Amniotic stem cell (primary cell): ENCODE results near the gene NMD3.

Source experiments
- DNase-seq: peaks from one replicate; lab custom pipeline; 2025; lab: John Stamatoyannopoulos, UW

NMD3 gene

DNA sequence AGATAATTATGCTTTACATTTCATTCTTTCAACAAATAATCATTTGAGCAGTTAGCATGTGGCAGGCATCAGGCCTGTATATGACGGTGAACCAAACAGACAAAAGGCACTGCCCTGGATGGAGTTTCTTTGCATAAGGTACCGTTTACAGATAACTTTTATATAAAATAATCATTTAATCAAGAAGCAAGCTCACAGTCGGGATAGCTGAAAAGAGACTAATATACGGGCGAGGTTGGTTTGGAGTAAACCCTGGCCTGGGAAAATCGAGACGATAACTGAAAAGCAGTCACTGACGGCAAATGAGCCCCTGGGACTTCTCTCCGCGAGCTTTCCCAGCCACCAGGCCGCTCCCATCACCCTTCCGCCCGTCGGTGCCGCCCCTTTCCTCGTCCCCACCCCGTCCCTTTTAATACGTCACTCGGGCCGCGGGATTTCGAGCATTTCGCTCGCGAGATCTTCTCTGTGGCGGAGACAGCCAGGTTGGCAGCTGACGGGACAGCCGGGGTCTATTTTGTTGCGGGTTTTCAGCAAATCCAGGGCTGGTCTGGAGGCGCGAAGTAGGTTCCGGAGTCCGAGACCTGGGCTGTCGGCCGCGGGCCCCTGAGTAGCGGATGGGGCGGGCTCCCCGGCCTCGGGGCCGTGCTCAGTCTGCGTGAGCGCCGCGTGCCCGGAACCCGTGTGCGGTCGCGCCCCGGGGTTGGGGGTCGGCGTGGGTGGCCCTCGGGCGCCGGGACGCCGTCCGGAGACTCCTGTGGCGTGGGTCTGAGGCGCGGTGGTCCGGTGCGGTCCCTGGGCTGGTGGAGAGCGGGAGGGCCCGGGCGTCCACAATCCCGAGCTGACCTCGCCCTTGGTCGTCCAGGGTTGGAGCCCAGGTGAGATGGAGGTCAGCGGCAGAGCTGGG is at the start of gene NMD3:
TSS of gene NMD3 (plus strand) at position 462 of the 904 bp plus-strand sequence. CDS start 703 bp downstream, outside the sequence.
- DNase-seq: peak; percentile 85

DNA sequence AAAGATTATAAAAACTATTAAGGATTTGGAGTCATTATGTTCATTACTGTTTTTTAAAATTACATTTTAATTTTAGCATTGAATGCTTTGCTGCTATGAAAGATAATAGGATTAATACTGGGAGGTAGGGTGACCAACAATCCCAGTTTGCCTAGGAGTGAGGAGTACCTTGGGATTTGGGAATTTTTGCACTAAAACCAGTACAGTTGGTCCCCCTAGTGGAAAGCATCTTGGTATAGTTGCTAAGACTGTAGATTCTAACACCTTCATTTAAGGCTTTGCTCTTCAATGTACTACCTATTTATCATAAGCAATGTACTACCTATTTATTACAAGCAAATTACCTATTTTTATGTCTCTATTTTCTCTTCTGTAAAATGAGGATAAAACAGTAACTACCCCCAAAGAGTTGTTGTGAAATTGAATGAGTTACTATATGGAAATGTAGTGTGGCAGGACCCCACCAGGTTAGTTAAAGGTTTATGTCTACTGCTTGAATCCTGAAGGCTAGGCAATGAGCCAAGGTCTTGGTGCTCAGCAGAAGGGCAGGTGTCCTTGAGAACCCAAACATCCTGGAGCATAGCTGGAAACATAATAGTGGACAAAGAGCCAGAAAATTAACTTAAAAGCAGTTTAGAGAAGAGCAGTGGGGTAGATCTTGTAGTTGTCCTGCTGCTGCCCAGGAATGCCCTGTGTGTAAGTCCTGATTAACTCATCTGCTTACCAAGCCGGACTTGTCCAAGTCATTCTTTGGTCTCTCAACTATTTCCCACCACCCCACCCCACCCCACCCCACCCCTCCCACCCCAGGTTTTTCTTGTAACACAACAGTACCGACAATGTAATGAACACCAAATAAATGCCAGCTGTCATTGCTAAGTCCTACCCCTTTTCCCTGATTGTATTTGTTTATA is 49.2 kb upstream of the NMD3 start:
- DNase-seq: no peak

DNA sequence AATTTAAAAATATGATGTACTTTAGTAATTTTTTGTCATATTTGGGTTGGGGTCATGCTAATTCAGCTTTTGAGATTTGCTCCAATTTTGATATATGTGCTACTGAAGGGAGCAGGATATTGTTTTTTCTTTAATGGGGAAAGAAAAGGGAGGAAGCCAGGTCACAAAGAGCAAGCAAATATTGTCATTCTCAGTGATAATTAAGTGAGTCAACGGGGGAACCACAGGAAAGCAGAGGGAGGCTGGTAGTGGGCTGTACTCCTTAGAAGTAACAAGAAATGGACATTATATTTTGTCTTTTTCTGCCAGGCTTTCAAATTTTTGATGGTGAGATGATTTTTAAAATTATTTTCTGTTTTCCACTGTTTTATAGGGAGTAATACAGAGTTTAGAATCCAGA is 45.6 kb upstream of the NMD3 start:
- no peak for DNase-seq

DNA sequence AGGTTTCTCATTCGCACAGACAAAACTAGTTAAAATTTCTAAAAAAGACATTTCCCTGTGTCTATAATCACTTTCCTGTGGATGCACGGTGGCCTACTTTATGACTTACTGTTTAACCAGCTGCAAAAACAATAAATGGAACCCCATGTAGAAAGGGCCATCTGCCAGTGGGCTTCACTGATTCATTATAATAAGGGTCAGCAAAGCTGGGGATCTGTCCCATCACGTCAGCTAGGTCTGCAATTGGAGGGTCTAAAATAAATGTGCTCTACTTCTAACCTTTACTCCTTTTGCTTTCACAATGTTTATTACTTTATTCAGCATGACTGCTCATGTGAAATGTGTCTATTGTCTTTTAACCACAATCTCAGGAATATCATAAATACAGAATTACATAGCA is 43.1 kb upstream of the NMD3 start:
- DNase-seq: no peak

DNA sequence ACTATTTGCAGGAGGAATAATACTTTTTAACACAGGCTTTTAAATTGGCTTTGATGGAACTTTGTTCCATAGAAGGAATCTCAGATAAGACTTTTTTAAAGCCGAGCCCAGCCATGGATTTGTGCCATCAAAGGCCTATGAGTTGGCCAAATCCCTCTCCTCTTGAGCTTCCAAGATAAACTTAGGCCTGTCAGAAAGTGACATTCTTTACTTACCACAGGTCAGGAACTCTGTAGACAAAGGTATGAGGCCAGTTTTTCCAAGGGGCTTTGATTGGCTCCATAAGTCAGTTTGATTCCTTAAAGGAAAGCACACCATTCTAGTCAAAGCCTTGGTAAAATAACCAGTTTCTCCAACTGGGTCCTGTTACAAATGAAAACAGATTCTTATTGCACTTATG is 39.7 kb upstream of the NMD3 start:
- DNase-seq: peak; percentile 9

DNA sequence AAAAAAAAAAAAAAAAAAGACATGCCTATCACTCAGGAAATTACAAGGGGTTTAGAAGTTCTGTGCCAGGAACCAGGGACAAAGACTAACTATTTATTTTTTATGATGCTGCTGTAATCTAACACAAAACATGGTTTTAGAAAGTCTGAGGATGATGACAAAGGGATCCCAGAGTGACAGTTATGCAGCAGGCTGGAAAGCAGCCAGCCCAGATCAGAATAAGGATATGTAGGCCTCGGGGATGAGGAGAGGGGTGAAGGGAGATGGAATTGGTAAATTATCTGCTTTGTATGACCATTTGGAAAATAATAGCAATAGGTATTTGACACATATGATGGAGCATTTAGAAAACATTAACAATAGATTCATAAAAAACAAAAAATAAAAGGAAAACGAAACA is 34.1 kb upstream of the NMD3 start:
- no peak for DNase-seq

DNA sequence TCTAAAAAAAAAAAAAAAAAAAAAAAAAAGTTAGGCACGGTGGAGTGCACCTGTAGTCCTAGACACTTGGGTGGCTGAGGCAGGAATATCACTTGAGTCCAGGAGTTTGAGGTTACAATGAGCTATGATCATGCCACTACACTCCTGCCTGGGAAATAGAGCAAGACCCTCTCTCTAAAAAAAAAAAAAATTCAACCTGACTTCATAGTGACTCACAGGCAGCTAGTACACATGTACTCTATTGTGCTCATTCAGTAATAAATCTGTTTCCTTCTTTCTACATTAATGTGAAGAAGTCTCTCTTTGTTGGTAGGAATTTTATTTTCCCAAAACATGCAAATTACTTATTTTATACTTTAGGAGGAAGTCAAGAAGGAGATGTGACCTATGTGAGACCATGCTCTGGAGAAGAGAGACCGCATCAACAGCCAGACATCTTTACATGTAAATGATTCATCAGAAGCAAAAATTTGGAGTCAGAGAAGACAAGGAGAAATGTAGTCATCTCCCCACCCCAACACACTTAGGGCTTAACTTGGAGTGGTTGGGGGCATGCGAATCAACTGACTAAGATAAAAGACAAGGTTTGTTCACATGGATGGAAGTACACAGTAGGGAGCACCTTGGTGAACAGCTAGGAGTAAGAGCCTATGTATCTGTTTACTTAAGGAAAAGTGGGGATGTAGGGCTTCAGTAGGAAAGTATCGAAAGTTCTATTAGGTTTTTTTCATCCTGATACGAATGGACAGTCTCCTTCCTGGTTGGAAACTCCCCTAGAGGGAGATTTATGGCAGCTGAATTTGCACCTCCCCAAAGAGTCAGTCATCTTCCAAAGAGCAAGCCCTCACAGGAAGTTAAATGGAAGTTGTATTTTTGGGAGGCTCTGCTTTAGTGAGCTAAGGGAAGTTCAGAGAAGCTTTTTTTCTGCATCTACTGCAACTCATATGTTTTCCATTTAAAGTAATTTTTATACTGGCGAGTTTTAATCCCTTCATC is 23.0 kb upstream of the NMD3 start:
- no peak for DNase-seq

DNA sequence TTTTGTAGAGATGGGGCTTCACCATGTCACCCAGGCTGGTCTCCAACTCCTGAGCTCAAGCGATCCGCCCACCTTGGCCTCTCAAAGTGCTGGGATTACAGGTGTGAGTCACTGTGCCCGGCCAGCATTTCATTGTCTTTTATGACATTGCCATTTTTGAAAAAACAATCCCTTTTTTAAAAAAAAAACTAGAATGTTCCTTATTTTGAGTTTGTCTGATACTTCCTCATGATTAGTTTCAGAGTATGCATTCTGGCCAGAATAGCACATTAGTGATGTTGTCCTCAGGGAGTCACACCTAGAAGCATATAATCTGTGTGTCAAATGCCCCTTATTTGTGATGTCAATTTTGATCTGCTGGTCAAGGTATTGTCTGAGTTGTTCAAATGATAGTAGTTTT is 21.2 kb upstream of the NMD3 start:
- no peak for DNase-seq

DNA sequence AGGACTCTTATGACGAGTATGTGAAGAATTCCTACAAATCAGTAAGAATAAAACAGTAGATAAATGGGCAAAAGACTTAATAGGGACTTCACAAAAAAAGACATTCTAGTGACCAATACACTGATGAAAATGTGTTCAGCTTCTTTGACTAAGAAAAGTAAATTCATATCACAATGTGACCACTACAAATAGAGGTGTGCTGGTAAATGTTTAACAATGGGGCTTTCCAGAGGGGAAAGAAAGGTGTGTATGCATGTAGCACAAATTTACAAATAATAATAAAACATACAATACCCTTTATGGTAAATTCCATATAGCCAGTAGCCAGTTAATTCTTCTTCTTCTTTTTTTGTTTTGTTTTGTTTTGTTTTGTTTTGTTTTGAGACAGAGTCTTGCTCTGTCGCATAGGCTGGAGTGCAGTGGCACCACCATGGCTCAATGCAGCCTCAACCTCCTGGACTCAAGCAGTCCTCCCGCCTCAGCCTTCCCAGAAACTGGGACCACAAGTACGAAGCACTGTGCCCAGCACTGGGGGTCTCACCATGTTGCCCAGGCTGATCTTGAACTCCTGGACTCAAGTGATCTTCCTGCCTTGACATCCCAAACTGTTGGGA is 17.5 kb upstream of the NMD3 start:
- DNase-seq: no peak

DNA sequence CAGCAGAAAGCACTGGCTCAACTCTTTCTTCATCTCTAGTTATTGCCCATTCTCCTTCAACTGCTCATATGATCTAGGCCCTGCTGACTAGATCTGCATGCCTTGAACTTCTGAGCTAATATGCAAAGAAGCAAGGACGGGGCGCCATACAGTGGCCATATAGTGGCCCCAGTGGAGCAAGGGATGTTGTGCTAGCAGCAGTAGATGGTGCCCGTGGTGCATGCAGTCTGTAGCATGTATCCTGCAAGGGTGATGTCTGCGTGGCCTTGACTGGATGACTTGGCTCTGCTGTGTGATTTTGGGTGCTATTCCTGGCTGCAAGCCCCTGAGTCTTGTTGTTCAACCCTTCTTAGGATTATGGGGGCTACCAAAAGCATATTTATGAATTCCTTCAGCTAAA is 12.2 kb upstream of the NMD3 start:
- no peak for DNase-seq

DNA sequence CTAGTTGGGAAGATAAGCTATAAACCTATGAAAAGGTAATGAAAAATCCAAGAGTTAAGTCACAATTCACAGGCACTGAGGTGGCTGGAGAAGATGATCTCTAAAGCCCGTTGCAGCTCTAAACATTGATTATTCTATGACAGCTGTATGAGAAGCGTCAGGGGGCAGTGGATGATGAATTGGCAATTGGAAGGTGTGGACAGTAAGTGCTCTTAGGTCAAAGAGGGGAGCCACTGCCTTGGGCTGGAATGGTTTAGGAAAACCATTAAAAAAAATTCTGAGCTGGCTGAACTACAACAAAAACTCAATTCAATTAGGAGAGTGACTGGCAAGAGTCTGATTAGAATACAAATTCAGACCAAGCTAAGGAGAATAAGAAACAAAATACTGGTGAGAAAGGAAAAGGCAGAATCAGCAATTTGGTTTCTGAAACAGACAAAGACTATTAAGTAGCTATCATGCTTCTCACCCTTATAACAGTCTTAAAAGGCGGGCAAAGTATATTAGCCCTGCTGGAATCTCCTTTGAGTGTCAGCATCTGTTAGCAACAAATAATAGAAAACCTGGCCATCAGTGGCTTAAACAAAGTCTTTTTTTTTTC is 8.8 kb upstream of the NMD3 start:
- DNase-seq: no peak

DNA sequence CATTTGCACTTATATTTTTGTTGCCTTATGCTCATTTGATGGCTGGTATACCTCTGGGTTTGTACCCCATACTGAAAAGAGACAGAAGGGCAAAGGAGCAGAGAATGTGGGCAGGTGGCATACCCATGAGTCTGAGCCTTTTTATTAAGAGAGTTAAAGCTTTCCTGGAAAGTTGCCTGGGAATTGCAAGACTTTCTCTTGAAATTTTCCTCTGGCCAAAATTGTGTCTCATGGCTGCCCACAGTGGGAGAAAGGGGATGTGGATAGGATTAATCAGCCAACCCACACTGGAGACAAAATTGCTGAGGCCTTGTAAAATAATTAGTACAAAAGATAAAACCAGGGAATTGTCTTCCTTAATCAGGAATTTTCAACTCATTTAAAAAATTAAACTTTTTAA is 8.2 kb upstream of the NMD3 start:
- no peak for DNase-seq

DNA sequence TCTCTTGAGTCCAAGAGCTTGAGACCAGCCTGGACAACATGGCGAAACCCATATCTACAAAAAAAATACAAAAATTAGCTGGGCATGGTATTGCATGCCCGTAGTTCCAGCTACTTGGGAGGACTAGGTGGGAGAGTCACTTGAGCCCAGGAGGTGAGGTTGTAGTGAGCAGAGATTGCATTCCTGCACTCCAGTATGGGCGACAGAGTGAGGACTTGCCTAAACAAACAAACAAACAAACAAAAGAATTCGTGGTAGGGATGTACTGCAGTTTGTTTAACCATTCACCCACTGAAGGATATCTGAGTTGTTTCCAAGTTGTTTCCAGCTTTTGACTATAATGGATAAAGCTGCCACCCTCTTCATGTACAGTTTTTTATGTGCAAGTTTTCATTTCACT is 7.5 kb upstream of the NMD3 start:
- no peak for DNase-seq

DNA sequence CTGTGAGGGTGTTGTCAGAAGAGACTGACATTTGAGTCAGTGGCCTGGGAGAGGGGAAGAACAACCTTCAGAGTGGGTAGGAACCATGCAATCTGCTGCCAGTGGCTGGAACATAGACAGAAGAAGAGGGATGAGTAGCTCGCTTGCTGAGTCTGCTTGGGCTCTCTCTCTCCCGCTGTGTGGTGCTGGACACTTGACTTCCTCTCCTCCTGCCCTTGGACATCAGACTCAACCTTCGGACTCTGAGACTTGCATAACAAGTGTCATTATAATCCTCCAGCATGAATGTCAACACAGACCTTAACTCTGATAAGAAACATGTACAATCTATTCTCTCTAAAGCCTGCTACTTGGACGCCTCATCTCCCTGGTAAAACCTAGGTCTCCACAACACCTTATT is 5.9 kb upstream of the NMD3 start:
- no peak for DNase-seq

DNA sequence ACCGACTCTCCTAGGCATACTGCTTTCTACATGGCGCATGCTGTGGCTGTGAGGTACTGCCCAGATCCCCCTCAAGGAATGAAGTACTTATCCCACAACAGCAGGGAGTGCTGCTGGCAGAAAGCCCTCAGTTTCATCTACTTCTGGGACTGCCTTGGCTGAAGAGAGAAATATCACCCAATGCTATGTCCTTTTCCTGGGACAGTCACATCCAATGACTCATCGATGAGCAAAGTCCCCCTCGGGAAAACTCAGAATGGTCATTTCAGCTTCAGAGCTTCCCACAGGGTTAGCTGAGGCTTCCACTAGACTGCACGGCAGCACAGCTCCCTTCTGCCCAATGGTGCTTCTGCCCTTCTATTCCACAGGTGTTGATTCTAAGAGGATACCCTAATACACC is 3.6 kb upstream of the NMD3 start:
- no peak for DNase-seq

DNA sequence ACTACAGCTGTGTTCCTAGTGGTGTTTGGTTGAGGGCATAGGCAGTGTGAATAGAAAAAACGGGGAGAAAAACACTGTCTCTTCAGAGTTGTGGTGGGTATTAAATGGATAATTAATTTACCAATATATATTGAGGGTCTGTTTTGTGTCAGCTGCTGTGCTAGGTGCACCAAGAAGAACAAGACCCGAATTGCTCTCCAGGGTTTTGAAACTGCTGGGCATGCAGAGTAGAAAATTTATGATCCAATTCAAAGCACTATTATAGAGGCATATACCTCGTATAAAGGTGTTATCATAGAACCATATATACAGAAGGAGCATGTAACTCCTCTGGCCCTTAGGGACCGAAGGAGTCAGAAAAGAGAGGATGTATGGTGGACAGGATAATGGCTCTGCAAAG is 1.6 kb upstream of the NMD3 start:
- no peak for DNase-seq

DNA sequence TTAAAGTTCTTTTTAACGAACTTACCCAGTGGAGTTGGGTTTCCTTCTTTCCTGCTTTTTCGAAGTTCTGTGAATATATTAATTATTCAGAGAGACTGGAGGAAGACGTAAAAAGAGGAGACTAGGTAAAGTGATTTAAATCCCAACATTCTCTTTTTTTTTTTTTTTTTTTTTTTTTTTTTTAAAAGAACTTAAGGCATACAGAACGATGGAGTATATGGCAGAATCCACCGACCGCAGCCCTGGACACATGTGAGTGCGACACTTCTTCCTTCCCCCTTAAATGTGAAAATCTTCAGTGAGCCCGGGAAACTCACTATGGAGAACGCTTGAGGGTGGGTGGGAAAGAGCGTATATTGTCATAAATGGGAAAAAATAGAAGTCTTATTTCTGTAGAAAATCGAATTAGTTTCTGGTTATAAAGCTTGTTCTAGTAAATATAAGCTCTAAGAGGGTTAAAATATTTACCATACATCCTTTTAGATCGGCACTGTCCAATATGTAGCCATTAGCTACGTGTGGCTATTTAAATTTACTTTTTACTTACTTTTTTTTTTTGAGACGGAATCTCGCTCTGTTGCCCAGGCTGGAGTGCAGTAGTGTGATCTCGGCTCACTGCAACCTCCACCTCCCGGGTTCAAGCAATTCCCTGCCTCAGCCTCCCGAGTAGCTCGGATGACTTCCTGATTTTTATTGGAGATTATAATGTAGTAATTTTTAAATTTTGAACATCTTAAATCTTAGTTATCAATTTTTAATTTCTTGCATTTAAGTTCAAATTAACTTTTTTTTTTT is 892 bp downstream of the NMD3 start:
- DNase-seq: no peak

DNA sequence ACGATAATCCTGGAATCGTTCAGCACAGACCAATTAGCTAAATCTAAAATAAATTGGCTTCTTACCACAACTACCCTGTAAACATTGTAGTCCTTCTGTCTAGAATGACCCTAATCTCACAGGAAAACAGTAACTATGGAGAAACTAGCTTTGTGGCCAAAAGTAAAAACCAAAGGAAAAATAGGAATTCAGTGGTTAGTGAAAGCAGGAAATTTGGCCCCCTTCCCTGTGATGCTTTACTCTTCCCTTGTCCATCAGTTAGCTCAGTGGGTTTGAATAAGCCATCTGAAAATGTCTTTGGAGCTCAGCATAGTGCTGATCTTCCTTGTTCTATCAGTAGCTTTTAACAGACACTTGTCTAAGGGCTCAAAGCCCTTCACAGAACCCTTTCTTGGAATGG is 1.6 kb downstream of the NMD3 start:
- no peak for DNase-seq

DNA sequence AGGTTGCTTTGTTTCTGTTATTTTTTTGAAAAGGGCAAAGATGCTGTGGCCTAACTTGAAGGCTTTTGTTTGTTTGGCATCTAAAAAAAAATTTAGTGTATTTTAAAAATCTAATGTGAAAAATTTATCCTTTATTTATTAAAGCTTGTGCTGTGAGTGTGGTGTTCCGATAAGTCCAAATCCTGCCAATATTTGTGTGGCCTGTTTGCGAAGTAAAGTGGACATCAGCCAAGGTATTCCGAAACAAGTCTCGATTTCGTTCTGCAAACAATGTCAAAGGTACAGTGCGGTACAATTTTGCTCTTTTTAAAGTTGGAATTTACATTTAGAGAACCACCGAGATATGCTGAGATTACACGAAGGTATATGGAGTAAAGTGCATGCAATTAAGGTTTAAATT is 3.7 kb downstream of the NMD3 start:
- DNase-seq: no peak

DNA sequence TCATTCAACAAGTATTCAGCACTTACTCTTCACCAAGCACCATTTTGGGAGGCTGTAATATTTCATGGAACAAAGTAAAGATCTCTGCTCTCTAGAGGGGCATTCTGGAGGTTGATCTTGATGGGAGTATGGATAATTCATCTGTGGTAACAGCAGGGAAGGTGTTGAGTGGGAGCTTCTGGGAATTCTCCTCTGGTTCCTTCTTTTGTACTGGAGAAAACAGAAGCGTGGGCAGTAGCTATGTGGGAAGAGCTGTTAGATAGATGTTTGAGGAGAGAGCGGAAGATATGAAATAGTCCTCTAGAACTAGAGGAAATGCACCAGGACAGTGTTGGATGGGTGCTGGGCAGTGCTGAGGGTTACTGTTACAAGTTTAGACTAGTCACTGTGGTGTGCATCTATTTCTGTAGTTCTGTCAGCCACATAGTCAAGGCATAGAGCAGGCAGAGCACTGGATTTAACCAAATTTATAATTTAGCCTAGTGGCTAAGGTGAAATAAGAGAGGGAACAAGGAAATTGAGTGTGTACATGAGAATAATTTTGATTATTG is 9.6 kb downstream of the NMD3 start:
- DNase-seq: no peak
